K562 (cell line): Measurements from ENCODE around the gene KSR2. TPM values are rescaled to one million over a fixed set of nuclear protein-coding genes. Genes with fewer than 3 reads are reported as not detected.

Experiments used
- GATAD2B ChIP-seq: fragments of 450-650 bp; IDR thresholded peaks from 2 replicates; pipeline ENCODE4 v1.6.1; 2017; ENCODE audit warnings: mild to moderate bottlenecking, borderline replicate concordance
- IRF9 ChIP-seq: fragments of 450-650 bp; IDR thresholded peaks from 2 replicates; pipeline ENCODE4 v1.6.1; 2016; ENCODE audit warnings: missing biosample characterization, missing genetic modification characterization
- POLR2A ChIP-seq: fragments of 450-650 bp; conservative IDR thresholded peaks from 2 replicates; pipeline ENCODE4 v1.6.1; 2016
- PYGO2 ChIP-seq: fragments of 450-650 bp; IDR thresholded peaks from 2 replicates; pipeline ENCODE4 v1.6.1; 2016; ENCODE audit warnings: mild to moderate bottlenecking, missing genetic modification characterization, moderate library complexity, missing compliant biosample characterization
- ZC3H4 ChIP-seq: sonication (generic); formaldehyde crosslinking; IDR thresholded peaks from 2 replicates; pipeline ENCODE4 v1.9.0; 2021; ENCODE audit warnings: missing genetic modification reagents, borderline replicate concordance
- ZNF124 ChIP-seq: sonication (generic); formaldehyde crosslinking; IDR thresholded peaks from 2 replicates; pipeline ENCODE4 v1.8.1; 2022; ENCODE audit warnings: missing genetic modification reagents
- ZNF639 ChIP-seq, 2 experiments: fragments of 200-800 bp in 1 of 2; sonication (Bioruptor generic) in 1 of 2; sonication (generic) in 1 of 2; formaldehyde crosslinking in 1 of 2; IDR thresholded peaks in 1 of 2; conservative IDR thresholded peaks in 1 of 2; 2 replicates each; pipeline versions ENCODE4 v1.5.0 to v1.6.1; 2016 to 2020; ENCODE audit warnings: missing compliant biosample characterization in 1 of 2, missing genetic modification characterization in 1 of 2, missing genetic modification reagents in 1 of 2
- polyA plus RNA-seq, 8 experiments: library from polyadenylated mRNA; depleted of rRNA in 4 of 8; stranded (reverse) in 5 of 8; unstranded in 3 of 8; fragments of >200 nt; fragmentation: Nextera tagmentation in 2 of 8; fragmentation: Illumina TruSeq in 1 of 8; extraction: Ambion mirVana in 2 of 8; extraction: Trizol in 1 of 8; gene quantifications; 2 replicates each; pipeline versions ENCODE4 v1.2.1 to v1.2.3, GENCODE V29; 2011 to 2014; ENCODE audit warnings: inconsistent platforms in 1 of 8, missing spikeins in 1 of 8
- total RNA-seq, 7 experiments: library from RNA; depleted of rRNA in 6 of 7; stranded (reverse); fragments of >200 nt in 6 of 7; fragmentation: Illumina TruSeq in 2 of 7; extraction: Trizol in 2 of 7; gene quantifications; 2 replicates each; pipeline versions ENCODE4 v1.2.1 to v1.2.3, GENCODE V29; 2011 to 2021; ENCODE audit warnings: low replicate concordance in 1 of 7
- TF ChIP-seq, protein P1 (sequence below): fragments of 450-650 bp; formaldehyde crosslinking; IDR thresholded peaks from 2 replicates; pipeline ENCODE4 v1.4.0; 2022; ENCODE audit warnings: missing genetic modification characterization

The KSR2 gene
- total and polyA plus RNA-seq, 9 of the 15 experiments (the other 6 are each of a cell fraction or from before 2014, with no cell fraction given): not detected

GRCh38 chr12:117885211-117885610, 83.6 kb downstream of the KSR2 start (continued):
- TF ChIP-seq ZNF639 (CRISPR knock-in tag; conservative IDR thresholded peaks at IDR 0.05 in 1 of 2, IDR thresholded peaks at IDR 0.05 in 1 of 2): no peak
- no peak for TF ChIP-seq POLR2A
- no peak for TF ChIP-seq GATAD2B
- no peak for TF ChIP-seq PYGO2 (tag)
- TF ChIP-seq ZC3H4 (CRISPR knock-in tag): no peak
- TF ChIP-seq, protein P1, sequence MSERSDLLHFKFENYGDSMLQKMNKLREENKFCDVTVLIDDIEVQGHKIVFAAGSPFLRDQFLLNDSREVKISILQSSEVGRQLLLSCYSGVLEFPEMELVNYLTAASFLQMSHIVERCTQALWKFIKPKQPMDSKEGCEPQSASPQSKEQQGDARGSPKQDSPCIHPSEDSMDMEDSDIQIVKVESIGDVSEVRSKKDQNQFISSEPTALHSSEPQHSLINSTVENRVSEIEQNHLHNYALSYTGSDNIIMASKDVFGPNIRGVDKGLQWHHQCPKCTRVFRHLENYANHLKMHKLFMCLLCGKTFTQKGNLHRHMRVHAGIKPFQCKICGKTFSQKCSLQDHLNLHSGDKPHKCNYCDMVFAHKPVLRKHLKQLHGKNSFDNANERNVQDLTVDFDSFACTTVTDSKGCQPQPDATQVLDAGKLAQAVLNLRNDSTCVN (CRISPR knock-in tag): no peak
- TF ChIP-seq IRF9 (tag): no peak
- no peak for TF ChIP-seq ZNF124 (CRISPR knock-in tag)
